ENCODE results near the gene ITGA5.

GRCh38 chr12:54355104-54355815 lies 63.8 kb downstream of the ITGA5 start:
- TF ChIP-seq CTCF (IDR thresholded peaks at IDR 0.05) (no peak), EP300 (IDR thresholded peaks at IDR 0.05; ENCODE audit: low read depth) (no peak), POLR2A (IDR thresholded peaks at IDR 0.05) (no peak), POLR2AphosphoS5 (IDR thresholded peaks at IDR 0.05) (no peak)

All from transverse colon (tissue), 4 donors.